Right cardiac atrium (tissue), 5 donors: ENCODE measurements around the gene GRIP1. TPM values are rescaled to one million over a fixed set of nuclear protein-coding genes. Genes with fewer than 3 reads are reported as not detected.
"Not testable (repeated sequence)": the region's sequence is repeated elsewhere in the genome, so short reads cannot be mapped to it uniquely, and the experiment has no call there.

Experiments
- ATAC-seq, 2 donors: fragments of 200-7000 bp; cut with Tn5 transposase; one replicate each; pipeline versions ENCODE4 v1.8.0 to v1.9.1; 2020; ENCODE audit warnings: moderate library complexity in 2 of 2, mild to moderate bottlenecking in 1 of 2
- DNase-seq, 3 donors: peaks; one replicate each; pipeline ENCODE4 v3.0.0-alpha.2; 2020
- H3K27ac ChIP-seq: one replicate; pipeline ENCODE4 v1.5.1; 2013; ENCODE audit warnings: mild to moderate bottlenecking, low read length, control low read depth, moderate library complexity
- H3K27me3 ChIP-seq: one replicate; pipeline ENCODE4 v1.6.1; 2013; ENCODE audit not compliant: control insufficient read depth, insufficient read depth
- H3K4me1 ChIP-seq: one replicate; pipeline ENCODE4 v1.6.1; 2013; ENCODE audit warnings: low read length; ENCODE audit not compliant: control insufficient read depth, insufficient read depth
- H3K4me3 ChIP-seq: one replicate; pipeline ENCODE4 v1.5.1; 2013; ENCODE audit warnings: low read length, control low read depth
- H3K9me3 ChIP-seq: one replicate; pipeline ENCODE4 v1.6.1; 2013; ENCODE audit warnings: low read length; ENCODE audit not compliant: control insufficient read depth
- WGBS: extraction: QIAGEN DNeasy Blood & Tissue Kit; methylation state at CpG from one replicate; pipeline ENCODE4 v1.1.7; 2013; 5-methylcytosine and 5-hydroxymethylcytosine counted together
- intact Hi-C, 4 donors: fragments of 100-400 bp; cut with DNase I; formaldehyde crosslinking; loops; one replicate each; pipeline versions ENCODE4 v1.11.0 to v1.14.0; 2022 to 2023
- polyA plus RNA-seq: library from polyadenylated mRNA; stranded (reverse); fragments of 200-250 nt; gene quantifications from one replicate; pipeline ENCODE4 v1.2.3, GENCODE V29; 2013
- total RNA-seq, 4 donors: library from RNA; stranded (reverse); fragmentation: NEBNext Ultra II Directional; extraction: Animal tissue kit (Norgen Biotek cat#: 25700); gene quantifications; one replicate each; pipeline ENCODE4 v1.2.1, GENCODE V29; 2021
- donor health status: healthy with polysubstance abuse.
- donor health status: DM: no; HTN: yes; CAD: no.
- donor health status: DM: no; HTN: no; CAD: no.
- donor health status: DM: no; HTN: yes; CAD: no; lungs with severe emphysema.
- donor health status: DM: yes; HTN: yes; CAD: no.

Gene GRIP1
- total and polyA plus RNA-seq, 5 donors: 2.3 to 25.7 (median 14.9) TPM

GRCh38 chr12:66516561-66516960 is 162.3 kb downstream of the GRIP1 start:
- Histone ChIP-seq H3K9me3 (no peaks in the 10 kb centered on the region), H3K4me3 (no peak overlapping the region), H3K27ac (no peak overlapping the region), H3K4me1 (no peaks in the 10 kb centered on the region), H3K27me3 (no peaks in the 10 kb centered on the region)
- 60% methylated on average over 4 of the region's 4 CpGs for WGBS
- no peak for ATAC-seq
- intact Hi-C loops: no loop called here
- DNase-seq: no peak

DNA sequence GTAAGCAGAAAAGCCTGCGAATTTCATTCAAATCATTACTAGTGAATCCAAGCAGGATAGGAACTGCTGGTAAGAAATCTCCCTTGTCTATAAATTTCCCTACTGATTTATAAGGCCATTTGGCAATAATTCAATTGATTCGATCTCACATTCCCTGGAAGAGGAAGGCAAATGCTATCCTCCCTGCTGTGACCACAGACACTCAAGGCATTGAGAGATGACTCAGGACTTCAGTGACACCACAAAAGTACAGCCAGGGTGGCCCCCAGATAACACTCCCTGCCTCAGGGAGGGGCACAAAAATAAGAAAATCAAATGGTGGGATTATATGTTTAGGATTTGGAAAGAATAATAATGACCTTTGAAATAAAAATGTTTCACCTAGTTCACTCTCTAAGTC is 162.7 kb downstream of the GRIP1 start:
- intact Hi-C loops: no loop called here
- Histone ChIP-seq H3K4me1 (no peaks in the 10 kb centered on the region), H3K4me3 (no peak overlapping the region), H3K27me3 (no peaks in the 10 kb centered on the region), H3K27ac (no peak overlapping the region), H3K9me3 (no peaks in the 10 kb centered on the region)
- DNase-seq: no peak
- ATAC-seq: no peak
- 64% methylated on average over 2 of the region's 2 CpGs for WGBS

DNA sequence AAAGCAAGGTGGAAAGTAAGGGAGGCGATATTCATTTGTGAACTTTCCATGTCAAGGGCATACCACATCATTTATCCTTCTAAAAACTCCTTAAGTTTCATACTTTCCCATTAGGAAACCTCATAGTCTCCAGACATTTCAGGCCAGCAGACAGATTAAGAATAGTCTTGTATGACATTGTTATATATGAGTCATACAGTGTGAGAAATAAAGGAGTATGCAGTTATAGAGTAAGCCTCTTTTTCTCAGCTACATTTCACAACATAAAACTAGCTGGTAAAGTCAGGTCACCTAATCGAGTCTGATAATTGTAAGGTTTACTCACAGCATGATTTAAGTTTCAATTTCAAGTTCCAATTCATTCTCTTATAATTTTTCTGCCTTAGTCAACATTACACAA is 164.3 kb downstream of the GRIP1 start:
- Histone ChIP-seq H3K4me3 (no peak overlapping the region), H3K4me1 (no peaks in the 10 kb centered on the region), H3K9me3 (no peaks in the 10 kb centered on the region), H3K27me3 (no peaks in the 10 kb centered on the region), H3K27ac (no peak overlapping the region)
- intact Hi-C loops: no loop called here
- WGBS: 46% methylated on average over 2 of the region's 2 CpGs
- no peak for DNase-seq
- no peak for ATAC-seq

GRCh38 chr12:66508025-66508424 is 170.9 kb downstream of the GRIP1 start:
- WGBS: 83% methylated on average over 2 of the region's 2 CpGs
- no peaks in the 10 kb centered on the region for H3K9me3 ChIP-seq
- no peak for DNase-seq
- H3K4me1 ChIP-seq: no peaks in the 10 kb centered on the region
- intact Hi-C loops: no loop called here
- H3K27me3 ChIP-seq: no peaks in the 10 kb centered on the region
- no peak overlapping the region for H3K4me3 ChIP-seq
- ATAC-seq: no peak
- no peak overlapping the region for H3K27ac ChIP-seq

GRCh38 chr12:66503746-66504145 is 175.1 kb downstream of the GRIP1 start:
- WGBS: 88% methylated on average over 1 of the region's 1 CpG

GRCh38 chr12:66502911-66503310 is 176.0 kb downstream of the GRIP1 start:
- H3K4me3 ChIP-seq: no peak overlapping the region
- ATAC-seq (peak in 1 of 2 donors; percentile 14), DNase-seq (no peak)
- no peaks in the 10 kb centered on the region for H3K9me3 ChIP-seq
- no peaks in the 10 kb centered on the region for H3K4me1 ChIP-seq
- intact Hi-C loops: no loop called here
- H3K27me3 ChIP-seq: no peaks in the 10 kb centered on the region
- WGBS: 26% methylated on average over 5 of the region's 5 CpGs
- no peak overlapping the region for H3K27ac ChIP-seq

More at GRCh38 chr12:66503746-66504145, 175.1 kb downstream of the GRIP1 start:
- Histone ChIP-seq H3K4me1 (no peaks in the 10 kb centered on the region), H3K4me3 (no peak overlapping the region), H3K9me3 (no peaks in the 10 kb centered on the region), H3K27ac (no peak overlapping the region), H3K27me3 (no peaks in the 10 kb centered on the region)
- ATAC-seq: no peak
- intact Hi-C loops: no loop called here
- DNase-seq: no peak

DNA sequence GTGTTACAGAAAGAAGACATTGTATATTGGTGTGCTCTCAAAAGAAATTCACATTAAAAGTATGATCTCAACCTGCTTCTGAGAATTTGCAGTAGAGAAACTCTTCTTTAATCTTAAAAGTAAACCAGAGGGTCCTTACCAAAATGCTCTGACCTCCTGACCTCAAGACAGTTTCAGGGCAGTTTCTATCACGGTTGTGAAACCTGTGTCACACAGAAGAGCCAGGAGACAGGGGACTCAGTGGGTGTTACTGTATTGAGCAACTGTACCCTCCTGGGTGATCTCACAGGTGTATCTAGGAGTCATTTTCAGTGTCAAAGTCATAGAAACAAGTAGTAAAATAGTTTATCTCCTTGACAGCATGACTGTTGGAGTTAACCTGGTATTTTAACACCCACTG is 178.0 kb downstream of the GRIP1 start:
- Histone ChIP-seq H3K9me3 (no peaks in the 10 kb centered on the region), H3K27me3 (no peaks in the 10 kb centered on the region), H3K4me1 (no peaks in the 10 kb centered on the region), H3K27ac (no peak overlapping the region), H3K4me3 (no peak overlapping the region)
- ATAC-seq (no peak), DNase-seq (no peak)
- intact Hi-C loops: no loop called here
- 54% methylated on average over 1 of the region's 1 CpG for WGBS

- Histone ChIP-seq H3K27ac (no peak overlapping the region), H3K4me3 (no peak overlapping the region), H3K4me1 (no peaks in the 10 kb centered on the region), H3K27me3 (no peaks in the 10 kb centered on the region), H3K9me3 (no peaks in the 10 kb centered on the region)
- WGBS: 54% methylated on average over 3 of the region's 3 CpGs
- no peak for ATAC-seq
- DNase-seq: no peak
- intact Hi-C loops: no loop called here
Observed at GRCh38 chr12:66500091-66500490, 178.8 kb downstream of the GRIP1 start.

DNA sequence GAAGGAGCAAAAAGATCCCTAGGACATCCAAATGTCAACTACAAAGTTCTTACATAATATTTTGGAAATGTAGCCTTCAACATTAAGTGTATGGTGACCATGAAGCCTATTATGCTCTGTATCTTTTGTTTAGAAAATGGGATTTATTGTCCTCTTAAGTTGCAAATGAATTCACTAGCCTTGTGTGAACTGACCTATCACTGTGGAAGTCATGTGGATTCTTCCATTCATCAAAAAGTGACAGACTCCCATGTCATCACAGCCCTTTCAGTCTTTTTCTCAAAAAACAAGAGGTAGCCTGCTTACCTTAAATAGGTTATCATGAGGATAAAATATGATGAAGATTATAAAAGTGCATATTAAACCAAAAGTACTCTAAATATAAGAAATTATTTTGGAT is 179.9 kb downstream of the GRIP1 start:
- Histone ChIP-seq H3K27me3 (no peaks in the 10 kb centered on the region), H3K4me3 (no peak overlapping the region), H3K27ac (no peak overlapping the region), H3K4me1 (no peaks in the 10 kb centered on the region), H3K9me3 (no peaks in the 10 kb centered on the region)
- no peak for DNase-seq
- ATAC-seq: no peak
- intact Hi-C loops: no loop called here

GRCh38 chr12:66498059-66498458 is 180.8 kb downstream of the GRIP1 start:
- DNase-seq, H3K4me1 ChIP-seq, ATAC-seq, intact Hi-C loops, H3K27me3 ChIP-seq, H3K27ac ChIP-seq, H3K9me3 ChIP-seq, H3K4me3 ChIP-seq: not testable (repeated sequence)
- WGBS: 80% methylated on average over 6 of the region's 6 CpGs

GRCh38 chr12:66497008-66497897 is 181.6 kb downstream of the GRIP1 start:
- DNase-seq (no peak), ATAC-seq (no peak)
- Histone ChIP-seq H3K9me3 (no peaks in the 10 kb centered on the region), H3K27ac (no peak overlapping the region), H3K4me1 (no peaks in the 10 kb centered on the region), H3K27me3 (no peaks in the 10 kb centered on the region), H3K4me3 (no peak overlapping the region)
- intact Hi-C loops: no loop called here
- 78% methylated on average over 8 of the region's 8 CpGs for WGBS

GRCh38 chr12:66496595-66496994 is 182.3 kb downstream of the GRIP1 start:
- no peak overlapping the region for H3K4me3 ChIP-seq
- 33% methylated on average over 1 of the region's 1 CpG for WGBS
- ATAC-seq (no peak), DNase-seq (no peak)
- H3K4me1 ChIP-seq: no peaks in the 10 kb centered on the region
- intact Hi-C loops: no loop called here
- H3K9me3 ChIP-seq: no peaks in the 10 kb centered on the region
- H3K27me3 ChIP-seq: no peaks in the 10 kb centered on the region
- no peak overlapping the region for H3K27ac ChIP-seq
